HG03520 (cell line): ENCODE results near the gene CCDC181.
"Not testable (repeated sequence)": the region's sequence is repeated elsewhere in the genome, so short reads cannot be mapped to it uniquely, and the experiment has no call there.

Experiments used
- ATAC-seq: cut with Tn5 transposase; IDR thresholded peaks from one replicate; pipeline ENCODE4 v1.9.1; 2021; ENCODE audit warnings: mild to moderate bottlenecking, moderate library complexity; ENCODE audit not compliant: unreplicated experiment

The CCDC181 gene

GRCh38 chr1:169427081-169427641 lies at the start of gene CCDC181:
CCDC181 (minus strand) TSS chr1:169427474; CDS start chr1:169424927, 2,547 bp downstream.
- peak; percentile 85 for ATAC-seq

GRCh38 chr1:169475806-169476387 lies 48.6 kb upstream of the CCDC181 start:
- ATAC-seq: no peak

- no peak for ATAC-seq
These were observed 47.2 kb upstream of the CCDC181 start for GRCh38 chr1:169474302-169474995.

- ATAC-seq: no peak
These were observed 46.1 kb upstream of the CCDC181 start for GRCh38 chr1:169473347-169473746.

GRCh38 chr1:169472738-169473137 lies 45.5 kb upstream of the CCDC181 start:
- ATAC-seq: no peak

GRCh38 chr1:169468982-169469381 lies 41.7 kb upstream of the CCDC181 start:
- no peak for ATAC-seq

GRCh38 chr1:169466259-169467230 lies 39.3 kb upstream of the CCDC181 start:
- no peak for ATAC-seq

GRCh38 chr1:169465281-169465680 lies 38.0 kb upstream of the CCDC181 start:
- ATAC-seq: no peak

- ATAC-seq: no peak
These were observed 35.1 kb upstream of the CCDC181 start for GRCh38 chr1:169462385-169462784.

GRCh38 chr1:169461390-169462000 lies 34.2 kb upstream of the CCDC181 start:
- ATAC-seq: no peak

GRCh38 chr1:169460191-169460833 lies 33.0 kb upstream of the CCDC181 start:
- ATAC-seq: no peak

- no peak for ATAC-seq
These were observed 30.2 kb upstream of the CCDC181 start for GRCh38 chr1:169457443-169457842.

GRCh38 chr1:169456029-169456428 lies 28.8 kb upstream of the CCDC181 start:
- no peak for ATAC-seq

- ATAC-seq: no peak
These were observed 25.6 kb upstream of the CCDC181 start for GRCh38 chr1:169452921-169453320.

GRCh38 chr1:169451218-169451824 lies 24.0 kb upstream of the CCDC181 start:
- ATAC-seq: no peak

GRCh38 chr1:169443923-169444322 lies 16.6 kb upstream of the CCDC181 start:
- ATAC-seq: no peak

- ATAC-seq: no peak
These were observed 1.0 kb downstream of the CCDC181 start for GRCh38 chr1:169426174-169426705.

GRCh38 chr1:169421309-169421708 lies 6.0 kb downstream of the CCDC181 start:
- no peak for ATAC-seq

GRCh38 chr1:169414952-169415351 lies 12.3 kb downstream of the CCDC181 start:
- ATAC-seq: no peak

- not testable (repeated sequence) for ATAC-seq
These were observed 18.9 kb downstream of the CCDC181 start for GRCh38 chr1:169408340-169408739.
